ENCODE data around the gene HNRNPCL1.
A peak's percentile ranks its signal among the peaks of the same experiment; 100 is the strongest.

HNRNPCL1 gene

DNA sequence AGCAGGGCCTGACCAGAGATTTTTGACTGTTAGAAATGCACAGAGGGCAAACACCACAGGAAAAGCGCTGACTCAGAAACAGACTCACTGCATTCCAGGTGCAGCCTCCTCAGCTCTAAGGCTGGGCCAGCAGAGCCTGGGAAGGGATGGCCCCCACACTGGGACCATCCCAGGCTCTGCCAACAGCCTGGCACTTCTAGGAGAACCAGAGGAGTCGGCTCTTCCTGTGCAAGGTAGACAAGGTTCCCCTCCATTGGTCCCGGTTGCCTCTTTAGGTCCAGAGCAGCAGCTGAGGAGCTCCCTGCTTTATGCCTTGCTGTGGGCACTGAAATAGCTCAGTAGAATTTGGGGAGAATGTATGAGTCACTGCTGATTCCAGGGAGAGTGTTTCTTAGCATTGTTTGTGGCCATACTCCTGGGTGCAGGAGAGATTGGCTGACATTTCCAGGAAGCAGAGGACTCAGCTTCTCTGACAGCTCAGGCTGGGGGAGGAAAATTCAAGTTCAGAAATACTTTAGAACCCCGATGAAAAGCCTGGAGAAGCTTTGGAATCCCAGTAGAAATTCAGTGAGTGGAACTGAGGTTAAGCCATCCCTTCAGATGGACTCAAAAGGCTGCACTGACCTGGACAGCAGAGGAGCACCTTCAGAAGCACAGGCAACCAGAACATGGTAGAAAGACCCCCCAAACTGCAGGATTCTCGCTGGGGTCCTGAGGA lies 37.7 kb downstream of the HNRNPCL1 start:
- no peak overlapping the region for H3K4me3 ChIP-seq (ENCODE audit: low read depth, low read length)
- TF ChIP-seq, protein P1, sequence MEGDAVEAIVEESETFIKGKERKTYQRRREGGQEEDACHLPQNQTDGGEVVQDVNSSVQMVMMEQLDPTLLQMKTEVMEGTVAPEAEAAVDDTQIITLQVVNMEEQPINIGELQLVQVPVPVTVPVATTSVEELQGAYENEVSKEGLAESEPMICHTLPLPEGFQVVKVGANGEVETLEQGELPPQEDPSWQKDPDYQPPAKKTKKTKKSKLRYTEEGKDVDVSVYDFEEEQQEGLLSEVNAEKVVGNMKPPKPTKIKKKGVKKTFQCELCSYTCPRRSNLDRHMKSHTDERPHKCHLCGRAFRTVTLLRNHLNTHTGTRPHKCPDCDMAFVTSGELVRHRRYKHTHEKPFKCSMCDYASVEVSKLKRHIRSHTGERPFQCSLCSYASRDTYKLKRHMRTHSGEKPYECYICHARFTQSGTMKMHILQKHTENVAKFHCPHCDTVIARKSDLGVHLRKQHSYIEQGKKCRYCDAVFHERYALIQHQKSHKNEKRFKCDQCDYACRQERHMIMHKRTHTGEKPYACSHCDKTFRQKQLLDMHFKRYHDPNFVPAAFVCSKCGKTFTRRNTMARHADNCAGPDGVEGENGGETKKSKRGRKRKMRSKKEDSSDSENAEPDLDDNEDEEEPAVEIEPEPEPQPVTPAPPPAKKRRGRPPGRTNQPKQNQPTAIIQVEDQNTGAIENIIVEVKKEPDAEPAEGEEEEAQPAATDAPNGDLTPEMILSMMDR (IDR thresholded peaks at IDR 0.05; ENCODE audit: low read depth, low read length) = no peak
- peak; percentile 3 for DNase-seq (ENCODE audit: low read depth, low spot score)
- in situ Hi-C loops (cut with HindIII; ENCODE audit: low sequenced_read_pairs) = no loop called here

DNA sequence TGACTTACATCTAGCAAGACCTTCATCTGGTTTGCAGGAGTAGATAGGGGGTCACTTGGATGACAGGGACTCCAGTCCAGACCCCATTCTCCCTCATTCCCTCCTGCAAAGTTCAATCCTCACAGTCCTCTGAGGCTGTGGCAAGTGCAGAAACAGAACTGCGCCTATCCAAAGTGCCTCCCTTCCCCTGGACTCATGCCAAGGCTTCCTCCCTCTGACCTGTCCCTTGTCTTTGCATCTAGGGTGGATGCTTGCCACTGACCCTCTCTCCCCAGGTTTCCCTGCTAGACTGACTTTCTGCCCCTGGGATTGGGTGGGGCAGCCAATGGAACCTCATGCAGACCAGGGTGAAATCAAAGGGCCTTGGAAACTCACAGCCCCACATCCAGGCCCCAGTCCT lies 38.6 kb downstream of the HNRNPCL1 start:
- in situ Hi-C loops (cut with HindIII; ENCODE audit: low sequenced_read_pairs) = no loop called here
- TF ChIP-seq, protein P1 (IDR thresholded peaks at IDR 0.05; ENCODE audit: low read depth, low read length) = no peak

DNA sequence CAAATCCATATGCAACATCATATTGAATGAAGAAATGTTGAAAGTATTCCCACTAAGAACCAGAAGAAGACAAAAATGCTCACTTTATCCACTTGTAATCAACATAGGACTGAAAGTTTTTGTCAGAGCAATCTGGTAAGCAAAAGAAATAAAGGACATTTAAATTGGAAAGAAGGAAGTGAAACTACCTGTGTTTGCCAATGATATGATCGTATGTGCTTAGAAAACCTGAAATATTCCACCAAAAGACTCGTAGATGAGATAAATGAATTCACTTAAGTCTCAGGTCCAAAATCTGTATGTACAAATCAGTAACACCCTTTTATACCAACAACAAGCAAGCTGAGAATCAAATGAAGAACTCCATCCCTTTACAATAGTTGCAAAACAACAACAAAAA lies 48.8 kb downstream of the HNRNPCL1 start:
- no peak for DNase-seq (ENCODE audit: low read depth, low spot score)
- H3K4me3 ChIP-seq (ENCODE audit: low read depth, low read length) = no peak overlapping the region
- TF ChIP-seq, protein P1 (IDR thresholded peaks at IDR 0.05; ENCODE audit: low read depth, low read length) = no peak
- in situ Hi-C loops (cut with HindIII; ENCODE audit: low sequenced_read_pairs) = no loop called here

More for the DNA sequence above, 38.6 kb downstream of the HNRNPCL1 start:
- no peak overlapping the region for H3K4me3 ChIP-seq (ENCODE audit: low read depth, low read length)
- no peak for DNase-seq (ENCODE audit: low read depth, low spot score)

DNA sequence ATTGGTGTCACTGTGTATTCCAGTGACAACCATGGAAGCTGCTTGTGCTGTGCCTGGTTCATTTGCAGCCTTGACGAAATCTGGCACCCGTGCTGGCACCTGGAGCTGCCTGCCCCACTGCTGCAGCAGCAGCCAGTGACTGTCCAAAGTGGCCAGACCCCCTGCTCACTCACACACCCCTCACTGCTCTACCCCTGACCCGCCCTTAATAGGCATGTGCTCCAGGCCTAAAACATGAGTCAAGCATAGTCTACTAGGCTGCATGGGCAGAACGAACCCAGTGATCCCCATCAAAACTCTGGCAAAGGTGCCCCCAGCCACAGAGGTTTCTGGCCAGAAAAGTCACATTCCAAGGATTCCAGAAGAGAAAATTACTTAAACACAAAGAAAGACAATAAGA lies 49.6 kb downstream of the HNRNPCL1 start:
- DNase-seq (ENCODE audit: low read depth, low spot score) = no peak
- in situ Hi-C loops (cut with HindIII; ENCODE audit: low sequenced_read_pairs) = no loop called here
- TF ChIP-seq, protein P1 (IDR thresholded peaks at IDR 0.05; ENCODE audit: low read depth, low read length) = no peak
- no peak overlapping the region for H3K4me3 ChIP-seq (ENCODE audit: low read depth, low read length)
